ENCODE data around the gene TFB2M.

TFB2M gene

DNA sequence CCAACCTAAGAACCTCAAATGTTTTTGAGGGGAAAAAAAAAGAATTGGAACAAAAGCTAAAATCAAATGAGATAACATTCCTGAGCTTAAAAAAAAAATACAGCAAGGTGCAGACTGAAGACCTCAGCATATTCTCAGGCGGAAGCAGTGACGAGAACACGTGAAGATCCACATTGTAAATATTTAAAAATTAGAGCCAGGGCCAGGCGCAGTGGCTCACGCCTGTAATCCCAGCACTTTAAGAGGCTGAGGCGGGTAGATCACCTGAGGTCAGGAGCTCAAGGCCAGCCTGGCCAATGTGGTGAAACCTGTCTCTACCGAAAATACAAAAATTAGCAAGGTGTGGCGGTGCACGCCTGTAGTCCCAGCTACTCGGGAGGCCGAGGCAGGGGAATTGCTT lies 15.7 kb downstream of the TFB2M start:
- no peak for DNase-seq

DNA sequence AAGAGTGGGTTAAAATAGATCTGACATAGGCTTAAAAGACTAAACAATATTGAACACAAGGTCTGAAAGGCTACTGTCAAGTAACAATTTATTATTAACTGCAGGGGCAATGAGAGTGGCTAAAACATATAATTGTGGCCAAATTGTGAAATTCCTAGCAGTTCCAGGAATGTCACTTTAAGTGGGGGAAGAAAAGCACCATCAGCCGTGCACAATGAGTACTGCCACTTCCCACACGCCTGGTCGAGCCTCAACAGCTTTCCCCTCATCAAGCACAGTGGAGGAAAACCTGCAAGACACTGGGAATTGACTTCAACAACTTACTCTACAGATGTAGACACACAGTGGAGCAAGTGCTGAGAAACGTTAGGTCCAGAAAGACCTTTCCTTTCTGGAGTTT lies 16.4 kb downstream of the TFB2M start:
- no peak for DNase-seq

DNA sequence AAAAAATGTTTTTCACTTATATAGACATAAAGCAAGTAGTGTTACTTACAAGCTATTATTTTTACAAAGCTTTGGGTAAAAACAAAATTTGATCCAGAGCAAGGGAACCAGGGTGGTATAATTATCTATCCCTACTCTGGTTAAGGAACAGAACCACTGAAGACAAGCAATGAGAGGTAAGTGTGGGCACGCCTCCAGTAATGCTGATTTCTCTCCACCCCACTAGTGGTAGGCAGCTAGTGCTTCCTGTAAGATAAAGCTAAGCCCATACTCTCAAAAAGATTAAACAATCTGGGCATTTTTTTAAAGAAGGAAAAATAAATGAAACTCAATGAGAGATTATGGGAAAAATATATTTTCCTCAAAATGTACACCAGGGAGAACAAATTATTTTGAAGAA lies 22.1 kb downstream of the TFB2M start:
- no peak for DNase-seq

DNA sequence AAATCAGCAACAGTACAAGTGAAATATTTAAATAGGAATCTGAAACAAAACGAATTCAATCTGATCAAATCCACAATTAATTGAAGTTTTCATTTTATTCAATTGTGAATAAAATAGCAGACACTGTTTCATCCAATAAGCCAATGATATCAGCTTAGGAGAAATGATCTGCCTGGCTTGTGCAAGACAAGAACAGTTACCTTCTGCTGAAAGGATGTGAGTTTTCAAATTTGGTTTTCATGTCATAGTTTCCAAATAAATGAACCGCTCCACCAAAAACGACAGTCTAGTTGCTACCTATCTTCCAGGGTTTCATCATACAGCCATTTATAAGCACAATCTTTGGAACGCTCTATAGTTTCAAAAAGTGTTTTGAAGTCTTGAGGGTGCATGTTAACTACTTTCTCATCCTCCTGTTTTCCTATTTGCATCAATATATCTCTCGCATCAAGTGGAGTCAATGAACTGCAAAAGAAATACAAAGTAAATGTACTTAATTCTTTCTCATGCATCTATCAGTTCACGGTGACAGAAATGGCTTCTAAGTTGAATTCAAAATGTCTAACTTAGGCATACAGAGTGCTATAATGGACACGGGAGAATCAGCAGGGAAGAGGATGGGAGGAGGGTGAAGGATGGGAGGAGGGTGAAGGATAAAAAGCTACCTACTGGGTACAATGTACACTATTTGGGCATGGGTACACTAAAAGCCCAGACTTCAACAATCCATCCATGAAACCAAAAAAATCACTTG lies 25.1 kb downstream of the TFB2M start:
- no peak for DNase-seq

GRCh38 chr1:246537887-246538286 lies 28.2 kb downstream of the TFB2M start:
- DNase-seq: no peak

GRCh38 chr1:246537441-246537840 lies 28.6 kb downstream of the TFB2M start:
- no peak for DNase-seq

- DNase-seq: no peak
Measured at GRCh38 chr1:246534114-246534513, 31.9 kb downstream of the TFB2M start.

- DNase-seq: no peak
Measured at GRCh38 chr1:246533371-246533905, 32.6 kb downstream of the TFB2M start.

GRCh38 chr1:246532519-246532918 lies 33.5 kb downstream of the TFB2M start:
- DNase-seq: no peak

DNA sequence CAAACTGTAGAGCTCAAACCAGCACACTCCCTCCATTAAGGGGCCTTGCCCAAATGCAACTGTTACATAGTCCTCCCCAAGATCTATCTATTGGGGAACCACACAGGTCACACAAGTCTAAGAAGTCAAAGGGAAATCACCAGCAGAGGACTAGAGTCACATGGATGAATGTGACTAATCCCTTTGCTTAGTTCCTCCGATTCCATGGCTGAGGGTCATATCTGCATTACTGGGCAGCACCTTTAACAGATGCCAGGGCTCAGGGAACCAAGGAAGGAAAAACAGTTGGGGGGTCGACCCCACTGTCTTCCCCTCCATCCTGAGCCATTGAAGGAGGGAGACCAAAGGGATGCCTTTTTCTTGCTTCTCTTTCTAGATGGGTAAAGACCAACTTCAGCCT lies 35.6 kb downstream of the TFB2M start:
- no peak for DNase-seq

DNA sequence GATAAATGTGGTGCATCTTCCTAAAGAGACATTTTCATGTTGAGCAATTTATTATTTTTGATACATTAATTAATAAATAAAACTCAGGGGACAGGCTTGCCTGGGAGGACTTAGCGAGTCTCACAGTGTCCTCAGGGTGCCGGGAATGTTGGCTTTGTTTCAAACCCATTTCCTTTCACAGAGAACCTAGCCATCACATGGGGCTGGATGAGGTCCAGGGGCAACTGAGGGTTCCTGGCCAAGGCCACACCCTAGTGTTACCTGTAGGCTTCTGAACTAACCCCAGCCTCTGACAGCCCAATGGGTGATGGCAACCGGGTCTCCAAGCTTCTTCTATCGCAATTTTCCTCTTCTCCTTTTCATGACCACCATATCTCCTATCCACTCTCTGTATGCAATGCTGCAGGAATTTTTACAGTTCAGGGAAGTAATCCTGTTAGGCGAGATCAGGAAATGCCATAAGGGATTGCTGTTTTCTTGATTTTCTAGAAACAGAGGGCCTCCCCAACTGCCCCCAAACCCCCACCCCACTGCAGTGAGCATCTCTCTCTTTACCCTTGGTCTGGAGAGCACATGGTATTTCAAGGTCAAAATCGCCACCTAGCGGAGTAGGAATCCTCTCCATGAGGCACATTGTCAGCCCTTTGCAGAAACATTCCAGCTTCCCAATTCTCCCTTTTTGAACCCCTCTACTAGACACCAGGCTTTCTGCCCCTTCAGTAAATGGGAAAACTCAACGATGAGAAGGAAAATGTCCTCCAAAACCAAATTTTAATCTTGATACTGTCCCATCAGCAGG lies 36.9 kb downstream of the TFB2M start:
- DNase-seq: no peak

DNA sequence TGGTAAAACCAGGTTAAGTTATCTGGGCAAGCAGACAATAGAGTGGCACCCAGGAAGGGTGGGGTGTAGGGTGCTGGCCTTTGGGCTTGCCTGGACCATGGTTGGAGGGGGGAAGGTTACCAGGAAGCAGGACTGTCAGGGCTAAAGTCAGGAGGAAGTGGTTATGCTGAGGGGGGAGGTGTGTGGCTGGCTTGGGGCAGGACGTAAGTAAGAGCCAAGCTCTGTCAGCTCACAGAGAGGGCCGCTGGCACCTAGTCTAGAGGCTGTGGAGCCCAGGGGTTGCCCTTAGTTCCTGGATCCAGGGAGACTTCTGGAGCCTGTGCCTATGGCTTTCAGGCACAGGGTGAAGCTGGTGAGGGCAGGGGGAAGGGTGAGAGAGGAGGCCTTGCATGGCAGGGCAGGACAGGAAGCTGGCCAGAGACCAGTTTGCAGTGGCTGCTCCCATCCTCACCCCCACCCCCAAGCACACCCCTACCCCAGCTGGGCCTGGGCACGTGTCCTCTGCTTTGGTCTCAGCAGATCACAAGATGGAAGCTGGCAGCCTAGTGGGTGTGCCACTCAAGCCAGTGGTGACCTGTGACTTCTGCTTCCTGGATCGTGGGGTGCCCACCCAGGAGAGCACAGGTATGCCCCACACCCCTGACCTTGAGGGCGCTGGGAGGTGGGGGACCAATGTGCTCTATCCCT lies 38.5 kb downstream of the TFB2M start:
- no peak for DNase-seq

DNA sequence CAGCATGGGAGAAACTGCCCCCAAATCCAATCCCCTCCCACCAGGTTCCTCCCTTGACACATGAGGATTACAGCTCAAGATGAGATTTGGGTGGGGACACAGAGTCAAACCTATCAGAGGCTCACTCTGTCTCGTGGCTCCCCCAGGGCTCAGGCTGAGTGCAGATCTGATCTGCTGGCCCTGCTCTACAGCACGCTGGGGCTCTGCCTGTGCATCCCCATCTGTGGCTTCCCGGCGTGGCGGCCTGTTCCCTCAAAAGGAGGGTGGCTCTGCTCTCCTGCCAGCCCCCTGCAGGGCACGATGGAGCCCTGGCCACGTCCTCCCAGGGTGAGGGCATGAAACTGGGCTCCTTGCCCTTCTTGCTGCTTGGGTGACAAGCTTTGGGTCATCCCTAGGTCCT lies 39.1 kb downstream of the TFB2M start:
- DNase-seq: no peak

GRCh38 chr1:246526380-246526779 lies 39.7 kb downstream of the TFB2M start:
- DNase-seq: no peak

GRCh38 chr1:246519514-246519913 lies 46.5 kb downstream of the TFB2M start:
- DNase-seq: no peak

DNA sequence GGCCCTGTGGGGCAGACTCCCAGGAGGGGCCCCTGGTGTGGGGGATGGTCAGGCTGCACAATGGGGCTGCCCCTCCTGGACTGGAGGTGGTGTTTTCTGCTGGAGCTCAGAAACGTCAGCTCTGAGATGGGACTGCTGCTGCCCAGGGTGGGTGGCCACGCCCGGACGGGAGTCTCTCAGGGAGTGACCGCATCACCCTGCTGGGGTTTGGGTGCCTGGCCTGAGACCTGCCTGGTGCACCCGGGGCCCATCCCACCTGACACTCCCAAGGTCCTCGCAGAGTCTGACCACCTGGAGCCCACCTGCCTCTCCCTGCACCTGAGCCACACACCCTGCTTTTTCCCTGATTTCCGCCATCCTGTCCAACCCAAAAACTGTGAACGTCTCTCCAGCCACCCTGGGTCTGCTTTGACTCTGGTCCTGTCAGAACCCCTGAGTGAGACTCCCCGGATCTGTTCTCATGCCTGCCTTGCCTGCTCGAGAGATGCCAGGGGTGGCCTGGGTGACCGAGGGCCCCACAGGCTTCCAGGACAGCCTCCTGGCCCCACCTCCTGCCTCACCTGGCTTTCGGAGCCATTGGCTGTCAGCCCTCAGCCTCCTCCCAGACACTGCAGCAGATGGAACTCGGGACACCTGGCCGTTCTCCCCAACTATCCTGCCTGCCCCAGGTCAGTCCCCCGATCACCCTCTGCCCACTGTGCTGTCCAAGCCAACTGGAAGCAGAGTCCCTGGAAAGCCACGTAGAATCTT lies 47.4 kb downstream of the TFB2M start:
- no peak for DNase-seq

GRCh38 chr1:246517391-246517790 lies 48.7 kb downstream of the TFB2M start:
- no peak for DNase-seq

- no peak for DNase-seq
Measured at GRCh38 chr1:246516126-246516525, 49.9 kb downstream of the TFB2M start.

DNA sequence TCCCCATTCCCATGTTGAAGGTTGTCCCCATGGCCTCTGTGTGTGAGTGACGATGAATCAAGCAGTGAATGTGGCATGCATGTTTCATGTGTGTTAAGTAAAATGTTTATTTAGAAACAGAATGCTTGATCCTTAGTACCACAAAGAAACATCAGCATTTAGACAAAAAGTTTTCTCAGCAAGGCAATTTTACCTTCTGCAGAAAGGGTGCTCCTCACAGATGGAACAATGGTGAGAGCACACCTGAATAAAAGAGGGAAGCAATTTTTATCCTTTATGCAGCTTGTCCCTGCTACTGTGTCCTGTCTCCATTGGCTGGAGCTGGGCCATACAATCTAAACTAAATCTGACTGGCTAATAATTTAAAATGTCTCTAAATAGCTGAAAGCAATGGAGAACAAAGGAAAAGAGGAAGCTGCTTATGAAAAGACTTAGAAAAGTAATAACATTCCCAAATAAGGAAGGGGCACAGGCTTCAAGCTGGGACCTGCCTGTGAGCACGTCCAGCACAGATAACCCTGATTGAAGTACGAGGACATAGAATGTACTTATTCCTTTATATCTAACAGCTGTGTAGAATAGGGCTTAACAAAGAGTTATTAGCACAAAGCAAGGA lies 50.6 kb downstream of the TFB2M start:
- DNase-seq: no peak

GRCh38 chr1:246513619-246514343 lies 52.3 kb downstream of the TFB2M start:
- DNase-seq: no peak

DNA sequence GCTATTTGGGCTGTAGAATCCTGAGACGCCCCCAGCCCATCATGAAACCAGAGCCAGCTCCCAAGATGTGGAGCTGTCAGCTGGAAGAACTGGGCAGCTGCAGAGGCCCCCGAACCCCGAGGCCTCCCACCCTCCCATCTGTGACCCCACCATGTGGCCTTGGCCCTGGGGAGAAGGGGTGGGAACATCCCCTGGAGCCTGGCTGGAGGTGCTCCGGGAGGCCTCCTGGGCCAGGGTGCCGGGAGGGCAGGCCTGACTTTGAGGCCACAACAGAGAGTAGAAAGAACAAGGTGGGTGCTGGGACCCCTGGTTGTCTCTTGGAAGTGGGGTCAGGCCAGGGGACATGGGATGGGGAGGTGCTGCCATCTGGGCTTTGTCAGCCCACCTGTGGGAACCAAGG lies 53.0 kb downstream of the TFB2M start:
- no peak for DNase-seq

GRCh38 chr1:246512635-246513034 lies 53.4 kb downstream of the TFB2M start:
- no peak for DNase-seq
